Measurements from ENCODE around the gene AURKAIP1. TPM values are rescaled to one million over a fixed set of nuclear protein-coding genes. Genes with fewer than 3 reads are reported as not detected.

AURKAIP1 gene
- total and polyA plus RNA-seq, 9 of the 15 experiments (the other 6 are each of a cell fraction or from before 2014, with no cell fraction given): 7.8 to 478 (median 92.0) TPM

- peak in 1 of 3 experiments; percentile 3 for TF ChIP-seq YY1 (IDR thresholded peaks at IDR 0.05; ENCODE audit: borderline replicate concordance in 1 of 3, control insufficient read depth in 1 of 3, extremely low read depth in 1 of 3, insufficient read depth in 3 of 3, insufficient read length in 1 of 3, insufficient replicate concordance in 2 of 3, low read depth in 1 of 3, low read length in 2 of 3)
- TF ChIP-seq SETDB1 (IDR thresholded peaks at IDR 0.05; ENCODE audit: low read length): no peak
- TF ChIP-seq ZNF316 (IDR thresholded peaks at IDR 0.05): no peak
- TF ChIP-seq NR2C1 (IDR thresholded peaks at IDR 0.05): no peak
- no peak for TF ChIP-seq NR2C1 (tag; IDR thresholded peaks at IDR 0.05)
- no peak for TF ChIP-seq ID3 (CRISPR knock-in tag; IDR thresholded peaks at IDR 0.05)
- no peak for TF ChIP-seq ID3 (tag; IDR thresholded peaks at IDR 0.05)
- TF ChIP-seq HMBOX1 (IDR thresholded peaks at IDR 0.05): no peak
- no peak for TF ChIP-seq ZNF134 (CRISPR knock-in tag; conservative IDR thresholded peaks at IDR 0.05)
- peak; percentile 43 for TF ChIP-seq TAF1 (IDR thresholded peaks at IDR 0.05; ENCODE audit: control insufficient read depth, extremely low read depth, insufficient read depth, low read length, severe bottlenecking)
- TF ChIP-seq CEBPG (CRISPR knock-in tag; IDR thresholded peaks at IDR 0.05): no peak
- TF ChIP-seq CEBPG (tag; conservative IDR thresholded peaks at IDR 0.05 in 1 of 2, IDR thresholded peaks at IDR 0.05 in 1 of 2): no peak
- no peak for TF ChIP-seq PRPF4 (IDR thresholded peaks at IDR 0.05; ENCODE audit: insufficient read depth, low read depth, low read length, poor library complexity, severe bottlenecking)
- TF ChIP-seq ZNF174 (CRISPR knock-in tag; IDR thresholded peaks at IDR 0.05): no peak
- TF ChIP-seq SMAD1 (IDR thresholded peaks at IDR 0.05; ENCODE audit: low read depth, low read length, partially characterized antibody): no peak
- peak; percentile 41 for TF ChIP-seq MYC (IDR thresholded peaks at IDR 0.05; ENCODE audit: low read depth, low read length)
- TF ChIP-seq MYC (CRISPR knock-in tag; IDR thresholded peaks at IDR 0.05; ENCODE audit: borderline replicate concordance, low read depth): peak; percentile 58; the same call in 1 of the 2 replicates
- no peak for TF ChIP-seq ZBTB5 (IDR thresholded peaks at IDR 0.05)
- peak; percentile 60; the same call in 1 of the 2 replicates for TF ChIP-seq SP1 (CRISPR knock-in tag; IDR thresholded peaks at IDR 0.05)
- TF ChIP-seq HMG20A (CRISPR knock-in tag; conservative IDR thresholded peaks at IDR 0.05): no peak
- no peak for TF ChIP-seq ZNF175 (CRISPR knock-in tag; IDR thresholded peaks at IDR 0.05; ENCODE audit: low read depth)
- TF ChIP-seq ZNF398 (CRISPR knock-in tag; IDR thresholded peaks at IDR 0.05): no peak
- no peak for TF ChIP-seq SREBF1 (IDR thresholded peaks at IDR 0.05; ENCODE audit: borderline replicate concordance, low read depth, low read length)
Measured at GRCh38 chr1:1358433-1359271, 16.4 kb downstream of the AURKAIP1 start, which contains the start of gene MXRA8 (continued).

Measured in K562 (cell line).